ENCODE results near the gene RTL10. TPM values are rescaled to one million over a fixed set of nuclear protein-coding genes. Genes with fewer than 3 reads are reported as not detected.

RTL10 gene
- total RNA-seq, 1 donor from 2014 or later: 27.2 TPM

GRCh38 chr22:19876941-19877625 is 22.4 kb upstream of the RTL10 start:
- DNase-seq (ENCODE audit: low spot score, unreplicated experiment): no peak
- no peaks in the 10 kb centered on the region for H3K36me3 Mint-ChIP-seq (ENCODE audit: insufficient read depth)
- no peak overlapping the region for H3K27ac Mint-ChIP-seq
- H3K4me3 Mint-ChIP-seq (ENCODE audit: low read depth): no peak overlapping the region
- H3K27me3 Mint-ChIP-seq: peaks cover 19% of the 10 kb centered on the region
- TF ChIP-seq CTCF (IDR thresholded peaks at IDR 0.05; ENCODE audit: unreplicated experiment): no peak
- H3K9me3 Mint-ChIP-seq (ENCODE audit: low read depth): no peaks in the 10 kb centered on the region
- H3K4me1 Mint-ChIP-seq (ENCODE audit: low read depth): peaks cover 14% of the 10 kb centered on the region

- TF ChIP-seq CTCF (IDR thresholded peaks at IDR 0.05; ENCODE audit: unreplicated experiment): no peak
- Mint-ChIP-seq H3K4me3 (ENCODE audit: low read depth) (no peak overlapping the region), H3K27ac (no peak overlapping the region), H3K36me3 (ENCODE audit: insufficient read depth) (no peaks in the 10 kb centered on the region), H3K27me3 (peaks cover 14% of the 10 kb centered on the region), H3K4me1 (ENCODE audit: low read depth) (peaks cover 9% of the 10 kb centered on the region), H3K9me3 (ENCODE audit: low read depth) (no peaks in the 10 kb centered on the region)
- DNase-seq (ENCODE audit: low spot score, unreplicated experiment): no peak
Measured at GRCh38 chr22:19876314-19876940, 21.8 kb upstream of the RTL10 start.

GRCh38 chr22:19875531-19876313 is 21.0 kb upstream of the RTL10 start:
- H3K9me3 Mint-ChIP-seq (ENCODE audit: low read depth): no peaks in the 10 kb centered on the region
- no peak for DNase-seq (ENCODE audit: low spot score, unreplicated experiment)
- H3K36me3 Mint-ChIP-seq (ENCODE audit: insufficient read depth): no peaks in the 10 kb centered on the region
- no peak for TF ChIP-seq CTCF (IDR thresholded peaks at IDR 0.05; ENCODE audit: unreplicated experiment)
- no peak overlapping the region for H3K27ac Mint-ChIP-seq
- peaks cover 7% of the 10 kb centered on the region for H3K27me3 Mint-ChIP-seq
- H3K4me3 Mint-ChIP-seq (ENCODE audit: low read depth): no peak overlapping the region
- H3K4me1 Mint-ChIP-seq (ENCODE audit: low read depth): peaks cover 2% of the 10 kb centered on the region

GRCh38 chr22:19875061-19875530 is 20.4 kb upstream of the RTL10 start:
- H3K4me3 Mint-ChIP-seq (ENCODE audit: low read depth): no peak overlapping the region
- no peaks in the 10 kb centered on the region for H3K9me3 Mint-ChIP-seq (ENCODE audit: low read depth)
- no peaks in the 10 kb centered on the region for H3K36me3 Mint-ChIP-seq (ENCODE audit: insufficient read depth)
- H3K4me1 Mint-ChIP-seq (ENCODE audit: low read depth): no peaks in the 10 kb centered on the region
- DNase-seq (ENCODE audit: low spot score, unreplicated experiment): no peak
- H3K27me3 Mint-ChIP-seq: peaks cover 1% of the 10 kb centered on the region
- TF ChIP-seq CTCF (IDR thresholded peaks at IDR 0.05; ENCODE audit: unreplicated experiment): no peak
- no peak overlapping the region for H3K27ac Mint-ChIP-seq

GRCh38 chr22:19874307-19875060 is 19.8 kb upstream of the RTL10 start:
- Mint-ChIP-seq H3K27ac (no peak overlapping the region), H3K27me3 (no peaks in the 10 kb centered on the region), H3K4me1 (ENCODE audit: low read depth) (no peaks in the 10 kb centered on the region), H3K9me3 (ENCODE audit: low read depth) (no peaks in the 10 kb centered on the region), H3K36me3 (ENCODE audit: insufficient read depth) (no peaks in the 10 kb centered on the region), H3K4me3 (ENCODE audit: low read depth) (no peak overlapping the region)
- no peak for TF ChIP-seq CTCF (IDR thresholded peaks at IDR 0.05; ENCODE audit: unreplicated experiment)
- DNase-seq (ENCODE audit: low spot score, unreplicated experiment): no peak
